IMR-90 (cell line): ENCODE results near the gene SRP54. TPM values are rescaled to one million over a fixed set of nuclear protein-coding genes. Genes with fewer than 3 reads are reported as not detected.

Source experiments
- ATAC-seq: fragments of 200-7000 bp; cut with Tn5 transposase; 2 replicates; pipeline ENCODE4 v1.9.1; 2020; ENCODE audit warnings: low read depth, mild to moderate bottlenecking, moderate library complexity
- BruUV-seq: library from RNA; stranded (reverse); fragments of 400-500 nt; replicated peaks from 2 replicates; lab custom pipeline; 2021; lab: Mats Ljungman, UMichigan
- CTCF ChIA-PET: fragments of 300-600 bp; formaldehyde crosslinking; extraction: SDS; loops from one replicate; lab custom pipeline; 2021; ENCODE audit warnings: antibody characterized with exemption; lab: Yijun Ruan, JAX
- POLR2A ChIA-PET: fragments of 300-600 bp; sonication (Branson Sonifier 250); formaldehyde crosslinking; loops from one replicate; lab custom pipeline; 2022; ENCODE audit warnings: antibody characterized with exemption; ENCODE audit not compliant: unreplicated experiment; lab: Charles Lee
- DNase-seq: peaks from one replicate; pipeline ENCODE4 v3.0.0; 2013
- H2AFZ ChIP-seq: replicated peaks from 2 replicates; pipeline ENCODE3; 2013; ENCODE audit warnings: low read length, mild to moderate bottlenecking; ENCODE audit not compliant: poor library complexity
- H2AK5ac ChIP-seq: 2 replicates; pipeline ENCODE4 v1.6.1; 2013; ENCODE audit warnings: low read depth, low read length, inconsistent platforms
- H2AK9ac ChIP-seq: replicated peaks from 2 replicates; pipeline ENCODE3; 2013; ENCODE audit warnings: mild to moderate bottlenecking, low read depth, low read length, moderate library complexity; ENCODE audit not compliant: poor library complexity
- H2BK120ac ChIP-seq: 2 replicates; pipeline ENCODE4 v1.6.1; 2013; ENCODE audit warnings: low read depth, low read length, inconsistent platforms
- H2BK15ac ChIP-seq: 3 replicates; pipeline ENCODE4 v1.6.1; 2013; ENCODE audit warnings: low read depth, low read length, inconsistent platforms
- H2BK20ac ChIP-seq: 2 replicates; pipeline ENCODE4 v1.6.1; 2013; ENCODE audit warnings: low read depth, mild to moderate bottlenecking, inconsistent platforms, low read length, moderate library complexity
- H2BK5ac ChIP-seq: 2 replicates; pipeline ENCODE4 v1.6.1; 2013; ENCODE audit warnings: mild to moderate bottlenecking, low read depth, low read length, inconsistent platforms; ENCODE audit not compliant: poor library complexity, severe bottlenecking
- H3K14ac ChIP-seq: replicated peaks from 2 replicates; pipeline ENCODE4 v1.6.1; 2013; ENCODE audit warnings: low read depth, low read length, inconsistent platforms
- H3K18ac ChIP-seq: 2 replicates; pipeline ENCODE4 v1.6.1; 2013; ENCODE audit warnings: low read depth, low read length, control low read depth
- H3K23ac ChIP-seq: 2 replicates; pipeline ENCODE4 v1.6.1; 2013; ENCODE audit warnings: low read depth, low read length, inconsistent platforms
- H3K27ac ChIP-seq: 2 replicates; pipeline ENCODE4 v1.5.1; 2013; ENCODE audit warnings: mild to moderate bottlenecking, control low read depth, low read length; ENCODE audit not compliant: insufficient read depth
- H3K27me3 ChIP-seq: 2 replicates; pipeline ENCODE4 v1.6.1; 2013; ENCODE audit warnings: low read length; ENCODE audit not compliant: control insufficient read depth, insufficient read depth
- H3K36me3 ChIP-seq: 2 replicates; pipeline ENCODE4 v1.6.1; 2013; ENCODE audit warnings: low read length, mixed read lengths; ENCODE audit not compliant: control insufficient read depth, insufficient read depth
- H3K4ac ChIP-seq: 2 replicates; pipeline ENCODE4 v1.6.1; 2013; ENCODE audit warnings: low read depth, low read length, inconsistent platforms
- H3K4me1 ChIP-seq: 2 replicates; pipeline ENCODE4 v1.6.1; 2013; ENCODE audit warnings: low read length, mixed read lengths; ENCODE audit not compliant: control insufficient read depth, insufficient read depth
- H3K4me2 ChIP-seq: 2 replicates; pipeline ENCODE4 v1.6.1; 2013; ENCODE audit warnings: low read depth, mild to moderate bottlenecking, control low read depth, low read length, moderate library complexity
- H3K4me3 ChIP-seq: 2 replicates; pipeline ENCODE4 v1.5.1; 2013; ENCODE audit warnings: low read depth, mild to moderate bottlenecking, control low read depth, low read length, moderate library complexity; ENCODE audit not compliant: insufficient read depth
- H3K56ac ChIP-seq: 2 replicates; pipeline ENCODE4 v1.6.1; 2013; ENCODE audit warnings: low read length, inconsistent platforms; ENCODE audit not compliant: insufficient read depth; ENCODE audit errors: extremely low read depth
- H3K79me1 ChIP-seq, 2 experiments: 2 replicates each; pipeline ENCODE4 v1.6.1; 2013; ENCODE audit warnings: low read length in 2 of 2, inconsistent platforms in 1 of 2, low read depth in 1 of 2
- H3K9ac ChIP-seq: 2 replicates; pipeline ENCODE4 v1.6.1; 2013; ENCODE audit warnings: low read depth, low read length, control low read depth
- H3K9me1 ChIP-seq: 2 replicates; pipeline ENCODE4 v1.6.1; 2013; ENCODE audit warnings: low read length, inconsistent platforms; ENCODE audit not compliant: insufficient read depth
- H3K9me3 ChIP-seq: 2 replicates; pipeline ENCODE4 v1.6.1; 2013; ENCODE audit warnings: low read length; ENCODE audit not compliant: control insufficient read depth, insufficient read depth
- H4K20me1 ChIP-seq: 2 replicates; pipeline ENCODE4 v1.6.1; 2013; ENCODE audit warnings: low read length, inconsistent platforms; ENCODE audit not compliant: insufficient read depth
- H4K5ac ChIP-seq: 2 replicates; pipeline ENCODE4 v1.6.1; 2013; ENCODE audit warnings: mild to moderate bottlenecking, low read depth, low read length, control low read depth
- H4K8ac ChIP-seq, 2 experiments: 2 replicates each; pipeline ENCODE4 v1.6.1; 2013; ENCODE audit warnings: low read depth in 2 of 2, low read length in 2 of 2, control low read depth in 1 of 2, inconsistent platforms in 1 of 2
- H4K91ac ChIP-seq: 2 replicates; pipeline ENCODE4 v1.6.1; 2013; ENCODE audit warnings: low read depth, low read length, inconsistent platforms; ENCODE audit not compliant: insufficient read depth
- BHLHE40 ChIP-seq: fragments of 150-350 bp; IDR thresholded peaks from 2 replicates; pipeline ENCODE4 v1.6.1; 2016; ENCODE audit warnings: mild to moderate bottlenecking, low read depth, low read length
- CEBPB ChIP-seq: IDR thresholded peaks from 2 replicates; pipeline ENCODE4 v1.6.1; 2012; ENCODE audit warnings: low read depth, low read length, improper control_type of control experiment
- CHD1 ChIP-seq: IDR thresholded peaks from 2 replicates; pipeline ENCODE4 v1.6.1; 2012; ENCODE audit warnings: low read depth, low read length, improper control_type of control experiment
- FOS ChIP-seq: fragments of 150-350 bp; IDR thresholded peaks from 2 replicates; pipeline ENCODE4 v1.6.1; 2016; ENCODE audit warnings: low read depth, low read length
- MAZ ChIP-seq: IDR thresholded peaks from 2 replicates; pipeline ENCODE4 v1.6.1; 2012; ENCODE audit warnings: low read depth, mild to moderate bottlenecking, low read length, improper control_type of control experiment, moderate library complexity, borderline replicate concordance
- MXI1 ChIP-seq: IDR thresholded peaks from 2 replicates; pipeline ENCODE4 v1.6.1; 2012; ENCODE audit warnings: low read depth, mild to moderate bottlenecking, low read length, moderate library complexity, borderline replicate concordance
- NFE2L2 ChIP-seq: fragments of 150-350 bp; IDR thresholded peaks from 2 replicates; pipeline ENCODE4 v1.6.1; 2016; ENCODE audit warnings: low read depth, mild to moderate bottlenecking, low read length
- RCOR1 ChIP-seq: IDR thresholded peaks from 2 replicates; pipeline ENCODE4 v1.6.1; 2012; ENCODE audit warnings: mild to moderate bottlenecking, low read length, improper control_type of control experiment; ENCODE audit not compliant: insufficient replicate concordance
- SMC3 ChIP-seq: fragments of 150-350 bp; IDR thresholded peaks from 2 replicates; pipeline ENCODE4 v1.6.1; 2016; ENCODE audit warnings: low read depth, mild to moderate bottlenecking, antibody characterized with exemption, low read length, moderate library complexity
- WGBS, 2 experiments: methylation state at CpG; one replicate each; pipeline versions ENCODE4 v1.1.5 to v1.1.7; 2013; ENCODE audit warnings: missing lambda C conversion rate in 2 of 2; ENCODE audit not compliant: insufficient read length in 1 of 2; ENCODE audit errors: extremely low coverage in 2 of 2; 5-methylcytosine and 5-hydroxymethylcytosine counted together
- dilution Hi-C: fragments of 300-500 bp; cut with HindIII; formaldehyde crosslinking; loops from one replicate; pipeline ENCODE4 v1.14.3; 2018; ENCODE audit warnings: low sequenced_read_pairs; ENCODE audit not compliant: unreplicated experiment
- in situ Hi-C: fragments of 300-500 bp; cut with MboI; formaldehyde crosslinking; loops from 3 replicates; pipeline ENCODE4 v1.14.3; 2019; ENCODE audit warnings: low sequenced_read_pairs, inconsistent platforms, mixed read lengths
- intact Hi-C: fragments of 100-400 bp; cut with micrococcal nuclease; formaldehyde crosslinking; loops from 2 replicates; pipeline ENCODE4 v1.10.0; 2022
- polyA plus RNA-seq, 3 experiments: library from polyadenylated mRNA; depleted of rRNA; stranded (reverse); fragments of >200 nt; gene quantifications; 2 replicates each; pipeline ENCODE4 v1.2.3, GENCODE V29; 2012; ENCODE audit warnings: low replicate concordance in 1 of 3
- total RNA-seq: library from RNA; depleted of rRNA; stranded (reverse); fragments of >200 nt; gene quantifications from 2 replicates; pipeline ENCODE4 v1.2.3, GENCODE V29; 2012
- TF ChIP-seq, protein P1 (sequence below): conservative IDR thresholded peaks from 2 replicates; pipeline ENCODE4 v1.5.1; 2012; ENCODE audit warnings: mild to moderate bottlenecking, low read depth, low read length, improper control_type of control experiment
- TF ChIP-seq, protein P2 (sequence below): fragments of 150-350 bp; IDR thresholded peaks from 2 replicates; pipeline ENCODE4 v1.6.1; 2016; ENCODE audit warnings: low read depth, mild to moderate bottlenecking, low read length, moderate library complexity, borderline replicate concordance

Gene SRP54
- total and polyA plus RNA-seq, 2 of the 4 experiments (the other 2 are of a cell fraction) = 56.2 to 63.3 TPM

DNA sequence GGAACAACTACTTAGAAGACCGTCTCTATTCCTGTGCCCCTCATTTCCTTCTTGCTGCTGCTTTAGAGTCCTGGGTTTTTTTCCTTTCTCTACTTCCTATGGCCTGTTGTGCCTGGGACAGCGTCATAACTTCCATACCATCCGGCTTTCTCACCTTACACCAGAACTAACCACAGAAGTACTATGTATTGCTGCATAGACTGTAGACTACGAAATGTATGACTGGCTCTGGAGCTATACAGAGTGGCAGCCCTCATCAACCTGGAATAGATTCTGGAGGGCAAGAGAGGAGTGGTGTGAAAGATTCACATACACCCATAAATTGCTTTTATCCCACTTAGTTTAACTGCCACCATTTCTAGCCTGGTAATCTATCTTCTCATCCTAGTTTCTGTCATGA, 16.9 kb upstream of the SRP54 start:
- Histone ChIP-seq H2BK5ac (no peak overlapping the region), H2AFZ (no peak overlapping the region), H4K91ac (no peak overlapping the region), H3K36me3 (peaks cover 5% of the 10 kb centered on the region), H3K4me3 (no peak overlapping the region), H3K9me1 (peaks cover 7% of the 10 kb centered on the region), H2AK5ac (no peak overlapping the region), H3K23ac (no peak overlapping the region), H3K18ac (no peak overlapping the region), H4K20me1 (no peaks in the 10 kb centered on the region), H2AK9ac (no peak overlapping the region), H3K27ac (no peak overlapping the region), H4K8ac (no peak overlapping the region), H3K14ac (no peak overlapping the region), H4K5ac (no peak overlapping the region), H3K4me2 (no peak overlapping the region), H2BK120ac (no peak overlapping the region), H3K9me3 (no peaks in the 10 kb centered on the region), H3K56ac (no peak overlapping the region), H3K4me1 (peaks cover 4% of the 10 kb centered on the region), H3K79me1 (peaks cover 0 to 13% of the 10 kb centered on the region in 2 experiments; a peak in 3 of 4 replicates), H3K4ac (no peak overlapping the region), H3K27me3 (no peaks in the 10 kb centered on the region), H3K9ac (no peak overlapping the region), H2BK15ac (no peak overlapping the region), H2BK20ac (no peak overlapping the region)
- in situ Hi-C loops (no loop called here), intact Hi-C loops (no loop called here), dilution Hi-C loops (no loop called here)
- no TSS peak for BruUV-seq
- POLR2A ChIA-PET = no interaction called here
- DNase-seq (no peak), ATAC-seq (no peak)
- CTCF ChIA-PET = interaction anchor here (1.3 kb wide), 1 partner anchor 15 kb away, joined by 4 read pairs; no protein-coding TSS in a partner anchor
- WGBS, 2 experiments = no CpG with 5 or more reads among the region's 4 CpGs
- no peak for TF ChIP-seq SMC3
- TF ChIP-seq, protein P1, sequence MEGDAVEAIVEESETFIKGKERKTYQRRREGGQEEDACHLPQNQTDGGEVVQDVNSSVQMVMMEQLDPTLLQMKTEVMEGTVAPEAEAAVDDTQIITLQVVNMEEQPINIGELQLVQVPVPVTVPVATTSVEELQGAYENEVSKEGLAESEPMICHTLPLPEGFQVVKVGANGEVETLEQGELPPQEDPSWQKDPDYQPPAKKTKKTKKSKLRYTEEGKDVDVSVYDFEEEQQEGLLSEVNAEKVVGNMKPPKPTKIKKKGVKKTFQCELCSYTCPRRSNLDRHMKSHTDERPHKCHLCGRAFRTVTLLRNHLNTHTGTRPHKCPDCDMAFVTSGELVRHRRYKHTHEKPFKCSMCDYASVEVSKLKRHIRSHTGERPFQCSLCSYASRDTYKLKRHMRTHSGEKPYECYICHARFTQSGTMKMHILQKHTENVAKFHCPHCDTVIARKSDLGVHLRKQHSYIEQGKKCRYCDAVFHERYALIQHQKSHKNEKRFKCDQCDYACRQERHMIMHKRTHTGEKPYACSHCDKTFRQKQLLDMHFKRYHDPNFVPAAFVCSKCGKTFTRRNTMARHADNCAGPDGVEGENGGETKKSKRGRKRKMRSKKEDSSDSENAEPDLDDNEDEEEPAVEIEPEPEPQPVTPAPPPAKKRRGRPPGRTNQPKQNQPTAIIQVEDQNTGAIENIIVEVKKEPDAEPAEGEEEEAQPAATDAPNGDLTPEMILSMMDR = no peak
- no peak for TF ChIP-seq NFE2L2
- no peak for TF ChIP-seq RCOR1
- TF ChIP-seq CEBPB = no peak
- TF ChIP-seq MAZ = no peak
- TF ChIP-seq CHD1 = no peak
- TF ChIP-seq MXI1 = no peak
- TF ChIP-seq BHLHE40 = no peak
- TF ChIP-seq, protein P2, sequence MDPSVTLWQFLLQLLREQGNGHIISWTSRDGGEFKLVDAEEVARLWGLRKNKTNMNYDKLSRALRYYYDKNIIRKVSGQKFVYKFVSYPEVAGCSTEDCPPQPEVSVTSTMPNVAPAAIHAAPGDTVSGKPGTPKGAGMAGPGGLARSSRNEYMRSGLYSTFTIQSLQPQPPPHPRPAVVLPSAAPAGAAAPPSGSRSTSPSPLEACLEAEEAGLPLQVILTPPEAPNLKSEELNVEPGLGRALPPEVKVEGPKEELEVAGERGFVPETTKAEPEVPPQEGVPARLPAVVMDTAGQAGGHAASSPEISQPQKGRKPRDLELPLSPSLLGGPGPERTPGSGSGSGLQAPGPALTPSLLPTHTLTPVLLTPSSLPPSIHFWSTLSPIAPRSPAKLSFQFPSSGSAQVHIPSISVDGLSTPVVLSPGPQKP = no peak
- TF ChIP-seq FOS = no peak
